HepG2 (cell line): ENCODE results near the gene RABGEF1. TPM values are rescaled to one million over a fixed set of nuclear protein-coding genes. Genes with fewer than 3 reads are reported as not detected.
"Not testable (repeated sequence)": the region's sequence is repeated elsewhere in the genome, so short reads cannot be mapped to it uniquely, and the experiment has no call there.

Source experiments
- ATAC-seq: fragments of 200-7000 bp; cut with Tn5 transposase; 3 replicates; pipeline ENCODE4 v1.9.1; 2020; ENCODE audit warnings: mild to moderate bottlenecking, moderate library complexity
- BruUV-seq: library from RNA; stranded (reverse); fragments of 400-500 nt; replicated peaks from 2 replicates; lab custom pipeline; 2021; lab: Mats Ljungman, UMichigan
- CTCF ChIA-PET: fragments of 300-600 bp; formaldehyde crosslinking; extraction: SDS; loops from one replicate; lab custom pipeline; 2021; ENCODE audit warnings: low total read pairs, inconsistent platforms, low intra/inter-chr PET ratio; lab: Yijun Ruan, JAX
- POLR2A ChIA-PET: fragments of 350-600 bp; sonication (Branson Sonifier 250); formaldehyde crosslinking; loops from one replicate; lab custom pipeline; 2020; ENCODE audit warnings: antibody characterized with exemption, inconsistent platforms; lab: Yijun Ruan, JAX
- DNase-seq: peaks from one replicate; pipeline ENCODE4 v3.0.0-alpha.2; 2015; ENCODE audit warnings: low spot score
- FAIRE-seq: peaks from 3 replicates; lab custom pipeline; 2011; peaks lifted over from hg19 to GRCh38; lab: Jason Lieb, UNC
- H2AFZ ChIP-seq: one replicate; pipeline ENCODE4 v1.6.1; 2011; ENCODE audit warnings: low read length, inconsistent platforms
- H3K27ac ChIP-seq: fragments of 300-600 bp; 3 replicates; pipeline ENCODE4 v1.8.0; 2011; ENCODE audit warnings: mixed run types, mild to moderate bottlenecking, mixed read lengths, low read length, inconsistent platforms; ENCODE audit not compliant: insufficient read depth; ENCODE audit errors: extremely low read length
- H3K27me3 ChIP-seq, 2 experiments: fragments of 200-600 bp in 1 of 2; 2 replicates in 1 of 2; 3 replicates in 1 of 2; pipeline versions ENCODE4 v1.6.0 to v1.8.0; 2011; ENCODE audit warnings: low read length in 2 of 2, mild to moderate bottlenecking in 2 of 2, moderate library complexity in 2 of 2, inconsistent platforms in 1 of 2; ENCODE audit not compliant: insufficient read depth in 2 of 2, control insufficient read depth in 1 of 2
- H3K36me3 ChIP-seq, 2 experiments: fragments of 200-600 bp in 1 of 2; replicated peaks in 1 of 2; 2 replicates in 1 of 2; 3 replicates in 1 of 2; pipeline versions ENCODE4 v1.5.1 to v1.8.0; 2011; ENCODE audit warnings: low read length in 2 of 2, inconsistent platforms in 1 of 2; ENCODE audit not compliant: insufficient read depth in 2 of 2, control insufficient read depth in 1 of 2
- H3K4me1 ChIP-seq: 2 replicates; pipeline ENCODE4 v1.5.1; 2012; ENCODE audit warnings: low read length, inconsistent platforms; ENCODE audit not compliant: insufficient read depth
- H3K4me2 ChIP-seq: 2 replicates; pipeline ENCODE4 v1.6.0; 2011; ENCODE audit warnings: low read depth, low read length, inconsistent platforms
- H3K4me3 ChIP-seq, 3 experiments: fragments of 200-600 bp in 1 of 3; sonication (generic), shearing (Covaris generic) in 1 of 3; replicated peaks in 1 of 3; 2 replicates each; pipeline ENCODE4 v1.5.1; 2011 to 2016; ENCODE audit warnings: low read length in 3 of 3, inconsistent platforms in 2 of 3, low read depth in 2 of 3, mild to moderate bottlenecking in 2 of 3, control low read depth in 1 of 3, mixed read lengths in 1 of 3; ENCODE audit not compliant: insufficient read depth in 1 of 3
- H3K79me2 ChIP-seq: one replicate; pipeline ENCODE4 v1.6.1; 2011; ENCODE audit warnings: low read length, inconsistent platforms; ENCODE audit not compliant: insufficient read depth
- H3K9ac ChIP-seq: 2 replicates; pipeline ENCODE4 v1.6.0; 2011; ENCODE audit warnings: mild to moderate bottlenecking, low read depth, low read length, inconsistent platforms; ENCODE audit not compliant: insufficient read depth
- H3K9me3 ChIP-seq: 2 replicates; pipeline ENCODE4 v1.5.1; 2012; ENCODE audit warnings: mild to moderate bottlenecking, low read length
- H4K20me1 ChIP-seq: 2 replicates; pipeline ENCODE4 v1.6.0; 2011; ENCODE audit warnings: inconsistent platforms, mild to moderate bottlenecking, low read length, moderate library complexity; ENCODE audit not compliant: insufficient read depth
- ZMYM3 ChIP-seq: sonication (generic); formaldehyde crosslinking; IDR thresholded peaks from 2 replicates; pipeline ENCODE4 v1.5.1; 2020; ENCODE audit warnings: mild to moderate bottlenecking, missing genetic modification reagents
- WGBS: methylation state at CpG from one replicate; pipeline ENCODE4 v1.1.6; 2017; ENCODE audit warnings: low lambda C conversion rate; 5-methylcytosine and 5-hydroxymethylcytosine counted together
- in situ Hi-C: cut with HindIII; loops from 2 replicates; pipeline ENCODE4 v1.10.0; 2017; ENCODE audit warnings: low pct_unique_long_range_greater_than_20kb; ENCODE audit not compliant: extremely low pct_ligation_motif_present
- intact Hi-C: fragments of 100-400 bp; cut with micrococcal nuclease; formaldehyde crosslinking; loops from one replicate; pipeline ENCODE4 v1.10.0; 2022; ENCODE audit not compliant: unreplicated experiment
- polyA plus RNA-seq, 8 experiments: library from polyadenylated mRNA; depleted of rRNA in 3 of 8; stranded (reverse) in 7 of 8; unstranded in 1 of 8; fragments of >200 nt; fragmentation: Illumina TruSeq in 4 of 8; extraction: Trizol in 4 of 8; gene quantifications; 2 replicates each; pipeline versions ENCODE4 v1.2.1 to v1.2.3, GENCODE V29; 2011 to 2016; ENCODE audit warnings: low read depth in 4 of 8, missing spikeins in 1 of 8, mixed read lengths in 1 of 8; ENCODE audit not compliant: insufficient read depth in 1 of 8
- total RNA-seq, 5 experiments: library from RNA; depleted of rRNA; stranded (reverse); fragments of >200 nt; fragmentation: Illumina TruSeq; extraction: Trizol; gene quantifications; 2 replicates each; pipeline ENCODE4 v1.2.3, GENCODE V29; 2016; ENCODE audit warnings: low read depth in 1 of 5

RABGEF1 gene
- total and polyA plus RNA-seq, 2 of the 13 experiments (the other 11 are each of a cell fraction or from before 2014, with no cell fraction given): 22.7 to 35.3 TPM

DNA sequence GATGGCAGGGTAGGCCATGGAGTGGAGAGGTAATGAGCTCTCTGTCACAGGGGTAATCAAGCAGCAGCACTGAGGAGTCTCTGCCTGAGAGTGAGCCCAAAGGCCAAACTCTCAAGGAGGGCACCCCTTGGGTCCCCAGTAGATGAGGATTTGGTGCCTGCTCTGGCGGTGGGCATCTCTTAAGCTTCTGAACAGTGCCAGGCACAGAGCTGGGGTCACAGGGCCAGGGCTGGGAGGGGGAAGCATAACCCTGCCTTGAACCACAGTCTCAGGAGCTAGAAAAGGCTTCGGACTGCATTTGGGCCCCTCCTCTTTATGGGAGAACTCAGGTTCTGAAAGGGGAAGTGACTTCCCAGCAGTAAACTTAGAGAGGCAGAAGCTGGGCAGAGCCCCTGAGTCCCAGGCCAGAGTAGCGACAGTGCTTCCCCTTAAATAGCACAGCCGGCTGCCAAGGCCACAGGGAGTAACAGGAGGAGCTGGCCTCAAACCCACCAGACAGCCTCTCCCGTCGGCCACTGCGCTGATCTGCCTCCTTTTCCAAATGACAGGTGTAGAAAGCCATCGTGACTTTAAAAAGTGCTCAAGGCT is 76.8 kb downstream of the RABGEF1 start:
- H4K20me1 ChIP-seq, H3K4me3 ChIP-seq, BruUV-seq, H3K36me3 ChIP-seq, H2AFZ ChIP-seq, H3K9ac ChIP-seq, H3K4me1 ChIP-seq, intact Hi-C loops: not testable (repeated sequence)
- ATAC-seq: peak; percentile 33
- TF ChIP-seq ZMYM3 (CRISPR knock-in tag): 0 out of 2 replicates have a peak, but pooled peaks have one; percentile 24
- TF ChIP-seq, all 625 proteins: peak for 1; not testable (repeated sequence) for 624
- CTCF ChIA-PET, H3K27me3 ChIP-seq, H3K27ac ChIP-seq, DNase-seq, H3K4me2 ChIP-seq, in situ Hi-C loops, H3K79me2 ChIP-seq, POLR2A ChIA-PET, H3K9me3 ChIP-seq: not testable (repeated sequence)
- WGBS: 40% methylated on average over 1 of the region's 8 CpGs
- FAIRE-seq: peak; percentile 40

DNA sequence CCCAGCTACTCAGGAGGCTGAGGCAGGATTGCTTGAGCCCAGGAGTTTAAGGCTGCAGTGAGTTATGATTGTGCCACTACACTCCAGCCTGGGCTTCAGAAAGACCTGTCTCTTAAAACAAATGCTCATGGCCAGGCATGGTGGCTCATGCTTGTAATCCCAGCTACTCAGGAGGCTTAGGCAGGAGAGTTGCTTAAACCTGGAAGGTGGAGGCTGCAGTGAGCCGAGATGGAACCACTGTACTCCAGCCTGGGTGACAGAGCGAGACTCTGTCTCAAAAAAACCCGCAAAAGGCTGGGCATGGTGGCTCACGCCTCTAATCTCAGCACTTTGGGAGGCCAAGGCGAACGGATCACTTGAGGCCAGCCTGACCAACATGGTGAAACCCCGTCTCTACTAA is 77.4 kb downstream of the RABGEF1 start:
- H3K4me2 ChIP-seq, DNase-seq, H3K79me2 ChIP-seq, CTCF ChIA-PET, H3K27me3 ChIP-seq, H3K9ac ChIP-seq, H3K9me3 ChIP-seq, FAIRE-seq, H3K36me3 ChIP-seq, H4K20me1 ChIP-seq, H3K27ac ChIP-seq, POLR2A ChIA-PET, intact Hi-C loops, in situ Hi-C loops, H3K4me1 ChIP-seq, H2AFZ ChIP-seq, BruUV-seq, H3K4me3 ChIP-seq: not testable (repeated sequence)
- WGBS: 48% methylated on average over 7 of the region's 7 CpGs
- ATAC-seq: peak; percentile 21
